Natural killer cell (primary cell): ENCODE measurements around the gene TSPAN31. TPM values are rescaled to one million over a fixed set of nuclear protein-coding genes. Genes with fewer than 3 reads are reported as not detected.
A peak's percentile ranks its signal among the peaks of the same experiment; 100 is the strongest.

Source experiments
- ATAC-seq, 3 donors: fragments of 150-1000 bp in 2 of 3; fragments of 200-7000 bp in 1 of 3; cut with Tn5 transposase; 1 replicate in 1 of 3; 2 replicates in 2 of 3; pipeline ENCODE4 v1.10.0; 2021; ENCODE audit warnings: mild to moderate bottlenecking in 2 of 3, moderate library complexity in 2 of 3
- DNase-seq, 2 donors: peaks; one replicate each; pipeline versions ENCODE4 v3.0.0 to v3.0.0-alpha.2; 2013 to 2021; ENCODE audit warnings: mixed read lengths in 1 of 2
- H3K27ac ChIP-seq: one replicate; pipeline ENCODE4 v1.5.1; 2013; ENCODE audit warnings: mild to moderate bottlenecking, low read length
- H3K27me3 ChIP-seq: one replicate; pipeline ENCODE4 v1.6.1; 2013; ENCODE audit warnings: low read length; ENCODE audit not compliant: control insufficient read depth, insufficient read depth
- H3K36me3 ChIP-seq: one replicate; pipeline ENCODE4 v1.6.1; 2013; ENCODE audit warnings: low read length; ENCODE audit not compliant: control insufficient read depth, insufficient read depth
- H3K4me1 ChIP-seq: one replicate; pipeline ENCODE4 v1.6.1; 2013; ENCODE audit warnings: low read length; ENCODE audit not compliant: control insufficient read depth, insufficient read depth
- H3K4me3 ChIP-seq: one replicate; pipeline ENCODE4 v1.5.1; 2013; ENCODE audit warnings: low read length
- H3K9me3 ChIP-seq: one replicate; pipeline ENCODE4 v1.6.1; 2013; ENCODE audit warnings: low read length; ENCODE audit not compliant: control insufficient read depth, insufficient read depth
- H3K27ac Mint-ChIP-seq, 2 donors: one replicate each; pipeline ENCODE4 v1.8.0; 2022; ENCODE audit warnings: mild to moderate bottlenecking in 2 of 2, mixed read lengths in 2 of 2, moderate library complexity in 1 of 2
- H3K27me3 Mint-ChIP-seq, 2 donors: one replicate each; pipeline ENCODE4 v1.8.0; 2022; ENCODE audit warnings: low read depth in 2 of 2, mixed read lengths in 2 of 2
- H3K36me3 Mint-ChIP-seq: one replicate; pipeline ENCODE4 v1.8.0; 2022; ENCODE audit warnings: mixed read lengths
- H3K4me1 Mint-ChIP-seq, 2 donors: one replicate each; pipeline ENCODE4 v1.8.0; 2022; ENCODE audit warnings: mixed read lengths in 2 of 2
- H3K4me3 Mint-ChIP-seq: one replicate; pipeline ENCODE4 v1.8.0; 2022; ENCODE audit warnings: mild to moderate bottlenecking, moderate library complexity, mixed read lengths
- H3K9me3 Mint-ChIP-seq, 2 donors: one replicate each; pipeline ENCODE4 v1.8.0; 2022; ENCODE audit warnings: mixed read lengths in 2 of 2
- CTCF ChIP-seq: fragments of 200-600 bp; IDR thresholded peaks from one replicate; pipeline ENCODE4 v1.8.0; 2022; ENCODE audit warnings: antibody characterized with exemption
- WGBS: methylation state at CpG from one replicate; pipeline ENCODE4 v1.1.7; 2013; ENCODE audit warnings: missing lambda C conversion rate; ENCODE audit not compliant: insufficient coverage; 5-methylcytosine and 5-hydroxymethylcytosine counted together
- intact Hi-C: fragments of 100-400 bp; cut with micrococcal nuclease; formaldehyde crosslinking; loops from one replicate; pipeline ENCODE4 v1.14.2; 2022
- total RNA-seq, 4 donors: library from RNA; stranded (reverse); fragments of 120-200 nt in 1 of 4; gene quantifications; one replicate each; pipeline versions ENCODE4 v1.2.3 to v1.2.4, GENCODE V29; 2013 to 2022

The TSPAN31 gene
- total RNA-seq, 3 donors from 2014 or later (not counting 1 experiment from before 2014, with no cell fraction given): 18.3 to 27.0 (median 23.5) TPM

DNA sequence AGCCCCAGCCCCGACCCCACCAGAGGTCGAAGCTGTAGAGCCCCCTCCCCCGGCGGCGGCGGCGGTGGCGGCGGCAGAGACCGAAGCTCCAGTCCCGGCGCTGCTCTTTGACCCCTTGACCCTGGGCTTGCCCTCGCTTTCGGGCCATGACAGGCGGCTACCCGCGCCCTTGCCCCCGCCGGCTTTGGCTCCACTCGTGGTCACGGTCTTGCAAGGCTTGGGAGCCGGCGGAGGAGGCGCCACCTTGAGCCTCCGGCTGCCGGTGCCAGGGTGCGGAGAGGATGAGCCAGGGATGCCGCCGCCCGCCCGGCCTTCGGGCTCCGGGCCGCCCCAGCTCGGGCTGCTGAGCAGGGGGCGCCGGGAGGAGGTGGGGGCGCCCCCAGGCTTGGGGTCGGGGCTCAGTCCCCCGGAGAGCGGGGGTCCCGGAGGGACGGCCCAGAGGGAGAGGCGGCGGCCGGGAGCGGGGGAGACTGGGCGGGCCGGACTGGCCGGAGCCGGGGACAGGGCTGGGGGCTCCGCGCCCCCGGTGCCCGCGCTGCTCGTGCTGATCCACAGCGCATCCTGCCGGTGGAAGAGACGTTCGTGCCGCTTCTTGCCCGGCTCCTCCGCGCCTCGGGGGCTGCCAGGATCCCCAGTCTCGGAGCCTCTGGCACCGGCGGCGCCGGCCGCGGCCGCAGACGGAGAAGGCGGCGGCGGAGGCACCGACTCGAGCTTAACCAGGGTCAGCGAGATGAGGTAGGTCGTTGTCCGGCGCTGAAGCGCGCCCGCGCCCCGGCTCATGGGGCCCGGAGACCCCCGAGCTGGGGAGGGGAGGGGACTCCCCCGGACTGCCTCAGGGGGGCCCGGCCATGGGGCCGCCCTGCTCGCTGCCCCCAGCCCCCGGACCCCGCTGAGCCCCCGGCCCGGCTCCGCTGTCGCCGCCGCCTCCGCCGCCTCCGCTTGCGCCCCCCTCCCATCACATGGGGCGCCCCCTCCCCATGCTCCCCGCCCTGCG is 7.1 kb upstream of the TSPAN31 start:
- Mint-ChIP-seq H3K27me3 (no peaks in the 10 kb centered on the region), H3K4me1 (peaks cover 48 to 54% of the 10 kb centered on the region in 2 donors), H3K9me3 (no peaks in the 10 kb centered on the region), H3K36me3 (peaks cover 7% of the 10 kb centered on the region), H3K27ac (no peak overlapping the region), H3K4me3 (no peak overlapping the region)
- DNase-seq (no peak), ATAC-seq (no peak)
- H3K9me3 ChIP-seq: no peaks in the 10 kb centered on the region
- no peak overlapping the region for H3K27ac ChIP-seq
- H3K4me3 ChIP-seq: no peak overlapping the region
- intact Hi-C loops: no loop called here
- H3K4me1 ChIP-seq: peaks cover 37% of the 10 kb centered on the region
- WGBS: 95% methylated on average over 95 of the region's 110 CpGs
- no peak for TF ChIP-seq CTCF
- no peaks in the 10 kb centered on the region for H3K27me3 ChIP-seq
- peaks cover 50% of the 10 kb centered on the region for H3K36me3 ChIP-seq

- peak within 1 kb of the TSS; percentile 85 to 93 for H3K27ac Mint-ChIP-seq
- 81% methylated on average over 32 of the region's 36 CpGs for WGBS
- H3K4me1 Mint-ChIP-seq: peaks cover 48 to 54% of the 10 kb centered on the region in 2 donors
- no peak for DNase-seq
- intact Hi-C loops: no loop called here
- no peak within 1 kb of the TSS for H3K4me3 ChIP-seq
- H3K36me3 Mint-ChIP-seq: peaks cover 7% of the 10 kb centered on the region
- H3K9me3 ChIP-seq: no peaks in the 10 kb centered on the region
- peaks cover 40% of the 10 kb centered on the region for H3K36me3 ChIP-seq
- no peaks in the 10 kb centered on the region for H3K27me3 Mint-ChIP-seq
- no peak for TF ChIP-seq CTCF
- peak within 1 kb of the TSS; percentile 79 for H3K4me3 Mint-ChIP-seq
- no peak for ATAC-seq
- peaks cover 37% of the 10 kb centered on the region for H3K4me1 ChIP-seq
- H3K27ac ChIP-seq: peak within 1 kb of the TSS; percentile 89
- no peaks in the 10 kb centered on the region for H3K27me3 ChIP-seq
- H3K9me3 Mint-ChIP-seq: no peaks in the 10 kb centered on the region
Measured at GRCh38 chr12:57738661-57739237, 6.1 kb upstream of the TSPAN31 start, which contains the start of gene AGAP2. AGAP2 (minus strand) TSS chr12:57738742; CDS start chr12:57738246, 496 bp downstream.

DNA sequence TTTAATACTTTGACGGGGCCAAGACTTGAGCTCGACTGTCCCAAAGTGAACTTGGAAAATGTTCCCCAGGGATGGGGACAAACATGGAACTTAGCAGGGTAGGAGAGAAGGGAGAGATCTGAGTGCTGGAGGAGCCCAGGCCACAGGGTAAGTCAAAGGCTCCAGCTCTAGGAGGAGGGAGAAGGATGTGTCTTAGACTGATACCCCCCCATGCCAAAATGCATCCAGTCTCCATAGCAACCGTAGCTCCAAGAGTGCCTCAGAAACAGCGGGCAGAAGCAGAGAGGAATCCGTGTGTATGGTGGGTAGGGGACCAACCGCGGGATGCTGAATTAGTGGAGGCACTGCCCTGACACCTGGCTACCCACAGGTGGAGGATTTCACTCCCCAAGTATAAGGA is 5.5 kb upstream of the TSPAN31 start:
- H3K27ac Mint-ChIP-seq: peak overlapping the region; percentile 85 to 93
- peak overlapping the region; percentile 89 for H3K27ac ChIP-seq

More for the DNA sequence above, 5.5 kb upstream of the TSPAN31 start:
- Histone ChIP-seq H3K9me3 (no peaks in the 10 kb centered on the region), H3K36me3 (peaks cover 33% of the 10 kb centered on the region), H3K27me3 (no peaks in the 10 kb centered on the region), H3K4me1 (peaks cover 43% of the 10 kb centered on the region), H3K4me3 (no peak overlapping the region)
- WGBS: 93% methylated on average over 7 of the region's 7 CpGs
- ATAC-seq (no peak), DNase-seq (no peak)
- Mint-ChIP-seq H3K27me3 (no peaks in the 10 kb centered on the region), H3K4me1 (peaks cover 52 to 58% of the 10 kb centered on the region in 2 donors), H3K36me3 (peaks cover 6% of the 10 kb centered on the region), H3K4me3 (peak overlapping the region; percentile 79), H3K9me3 (no peaks in the 10 kb centered on the region)
- no peak for TF ChIP-seq CTCF
- intact Hi-C loops: no loop called here
